ENCODE measurements around the gene CCSER1. TPM values are rescaled to one million over a fixed set of nuclear protein-coding genes. Genes with fewer than 3 reads are reported as not detected.

CCSER1 gene
- total and polyA plus RNA-seq, 2 of the 8 experiments (the other 6 are each of a cell fraction or from before 2014, with no cell fraction given) = 0.26 to 0.84 TPM

- no peak for DNase-seq (ENCODE audit: low read depth in 1 of 2, low spot score in 2 of 2)
- no peaks in the 10 kb centered on the region for H3K79me1 ChIP-seq (ENCODE audit: low read depth, low read length)
- no peak for FAIRE-seq
- H3K14ac ChIP-seq (ENCODE audit: insufficient read length) = no peak overlapping the region
- no peak overlapping the region for H3K9ac ChIP-seq (replicated peaks in 1 of 4; ENCODE audit: extremely low read depth in 1 of 4, low read depth in 3 of 4, low read length in 3 of 4)
- no peak overlapping the region for H2AFZ ChIP-seq (ENCODE audit: low read length)
- H2BK120ac ChIP-seq (replicated peaks; ENCODE audit: low read depth, low read length) = no peak overlapping the region
- no peaks in the 10 kb centered on the region for H3K36me3 ChIP-seq (ENCODE audit: control insufficient read depth in 2 of 4, insufficient read depth in 4 of 4, low read length in 3 of 4)
- no peak overlapping the region for H4K8ac ChIP-seq (ENCODE audit: extremely low read depth, insufficient read depth, low read length)
- H3K56ac ChIP-seq (replicated peaks; ENCODE audit: insufficient read length, low read depth, low read length) = no peak overlapping the region
- ChIA-PET CTCF (ENCODE audit: partially characterized antibody) (no interaction called here), POLR2A (ENCODE audit: partially characterized antibody) (no interaction called here)
- no peaks in the 10 kb centered on the region for H3K9me3 ChIP-seq (ENCODE audit: insufficient read depth in 2 of 2, low read depth in 1 of 2, low read length in 1 of 2)
- no peak overlapping the region for H4K91ac ChIP-seq (replicated peaks; ENCODE audit: insufficient read length, low read length)
- H3K23me2 ChIP-seq (ENCODE audit: low read depth, low read length) = no peaks in the 10 kb centered on the region
- H3K4me3 ChIP-seq (ENCODE audit: extremely low read depth in 1 of 4, insufficient read depth in 2 of 4, low read depth in 3 of 4, low read length in 4 of 4) = no peak overlapping the region
- peaks cover 0 to 7% (median 0%) of the 10 kb centered on the region in 4 experiments; a peak in 2 of 7 replicates for H3K4me1 ChIP-seq (replicated peaks in 1 of 4; ENCODE audit: control insufficient read depth in 3 of 4, insufficient read depth in 4 of 4, low read length in 3 of 4)
- H3K23ac ChIP-seq (ENCODE audit: insufficient read length) = no peak overlapping the region
- H3K4ac ChIP-seq (replicated peaks; ENCODE audit: insufficient read length, low read depth, low read length) = no peak overlapping the region
- no peak overlapping the region for H2BK12ac ChIP-seq (ENCODE audit: low read depth, low read length)
- H3K27me3 ChIP-seq (replicated peaks in 1 of 4; ENCODE audit: control insufficient read depth in 3 of 4, extremely low read depth in 1 of 4, insufficient read depth in 3 of 4, low read length in 3 of 4) = no peaks in the 10 kb centered on the region
- H4K20me1 ChIP-seq (replicated peaks in 1 of 2; ENCODE audit: control insufficient read depth in 1 of 2, insufficient read depth in 2 of 2, low read length in 2 of 2) = no peaks in the 10 kb centered on the region
- H3K79me2 ChIP-seq (ENCODE audit: control insufficient read depth in 1 of 2, insufficient read depth in 2 of 2, low read length in 2 of 2) = no peaks in the 10 kb centered on the region
- H2BK5ac ChIP-seq (ENCODE audit: low read depth, low read length) = no peak overlapping the region
- H4K5ac ChIP-seq (ENCODE audit: insufficient read length, low read depth, low read length) = no peak overlapping the region
- no peak overlapping the region for H2BK15ac ChIP-seq (ENCODE audit: low read length)
- H3K27ac ChIP-seq (ENCODE audit: low read depth, low read length) = no peak overlapping the region
- no peak overlapping the region for H3K18ac ChIP-seq (ENCODE audit: extremely low read depth, low read length)
- WGBS, 2 experiments (ENCODE audit: extremely low coverage in 1 of 2, insufficient coverage in 1 of 2, insufficient read length in 1 of 2, insufficient replicate concordance in 2 of 2, low coverage in 1 of 2, low lambda C conversion rate in 2 of 2, missing lambda C conversion rate in 1 of 2) = 92% methylated on average over 3 of the region's 3 CpGs; no CpG with 5 or more reads in 1 of the 2 experiments
- no peak overlapping the region for H2BK20ac ChIP-seq (ENCODE audit: low read length)
- H3K4me2 ChIP-seq (ENCODE audit: insufficient read depth in 1 of 2, low read depth in 2 of 2, low read length in 2 of 2) = no peak overlapping the region
- no peak overlapping the region for H2AK5ac ChIP-seq (ENCODE audit: low read depth, low read length)
- TF ChIP-seq TAF1 (IDR thresholded peaks at IDR 0.05; ENCODE audit: low read depth, low read length) = no peak
- no peak for TF ChIP-seq KDM5A (IDR thresholded peaks at IDR 0.05; ENCODE audit: low read length)
- TF ChIP-seq CHD1 (IDR thresholded peaks at IDR 0.05; ENCODE audit: low read depth, low read length) = no peak
- no peak for TF ChIP-seq CTCF (IDR thresholded peaks at IDR 0.05; ENCODE audit: control extremely low read depth in 1 of 3, insufficient read depth in 1 of 3, low read depth in 1 of 3, low read length in 3 of 3)
- no peak for TF ChIP-seq ASH2L (IDR thresholded peaks at IDR 0.05; ENCODE audit: low read length)
- no peak for TF ChIP-seq SP2 (IDR thresholded peaks at IDR 0.05; ENCODE audit: low read length)
- no peak for TF ChIP-seq RFX5 (IDR thresholded peaks at IDR 0.05; ENCODE audit: borderline replicate concordance, low read depth, low read length)
- no peak for TF ChIP-seq HDAC2 (IDR thresholded peaks at IDR 0.05; ENCODE audit: borderline replicate concordance in 1 of 2, low read depth in 2 of 2, low read length in 2 of 2)
- no peak for TF ChIP-seq KDM1A (IDR thresholded peaks at IDR 0.05; ENCODE audit: borderline replicate concordance, low read length)
- TF ChIP-seq TAF7 (optimal IDR thresholded peaks at IDR 0.05; ENCODE audit: borderline replicate concordance, low read depth, low read length) = no peak
- TF ChIP-seq CREB1 (IDR thresholded peaks at IDR 0.05) = no peak
- no peak for TF ChIP-seq EP300 (IDR thresholded peaks at IDR 0.05; ENCODE audit: borderline replicate concordance in 1 of 2, low read depth in 2 of 2, low read length in 2 of 2)
These were observed 1155.0 kb downstream of the CCSER1 start for GRCh38 chr4:91282217-91282616.
